HG02840 (cell line): ENCODE data around the gene NHERF2.
"Not testable (repeated sequence)": the region's sequence is repeated elsewhere in the genome, so short reads cannot be mapped to it uniquely, and the experiment has no call there.

Experiments used
- ATAC-seq: cut with Tn5 transposase; IDR thresholded peaks from one replicate; pipeline ENCODE4 v1.9.1; 2021; ENCODE audit warnings: mild to moderate bottlenecking, moderate library complexity, moderate number of reproducible peaks; ENCODE audit not compliant: unreplicated experiment, low FRiP score

The NHERF2 gene

DNA sequence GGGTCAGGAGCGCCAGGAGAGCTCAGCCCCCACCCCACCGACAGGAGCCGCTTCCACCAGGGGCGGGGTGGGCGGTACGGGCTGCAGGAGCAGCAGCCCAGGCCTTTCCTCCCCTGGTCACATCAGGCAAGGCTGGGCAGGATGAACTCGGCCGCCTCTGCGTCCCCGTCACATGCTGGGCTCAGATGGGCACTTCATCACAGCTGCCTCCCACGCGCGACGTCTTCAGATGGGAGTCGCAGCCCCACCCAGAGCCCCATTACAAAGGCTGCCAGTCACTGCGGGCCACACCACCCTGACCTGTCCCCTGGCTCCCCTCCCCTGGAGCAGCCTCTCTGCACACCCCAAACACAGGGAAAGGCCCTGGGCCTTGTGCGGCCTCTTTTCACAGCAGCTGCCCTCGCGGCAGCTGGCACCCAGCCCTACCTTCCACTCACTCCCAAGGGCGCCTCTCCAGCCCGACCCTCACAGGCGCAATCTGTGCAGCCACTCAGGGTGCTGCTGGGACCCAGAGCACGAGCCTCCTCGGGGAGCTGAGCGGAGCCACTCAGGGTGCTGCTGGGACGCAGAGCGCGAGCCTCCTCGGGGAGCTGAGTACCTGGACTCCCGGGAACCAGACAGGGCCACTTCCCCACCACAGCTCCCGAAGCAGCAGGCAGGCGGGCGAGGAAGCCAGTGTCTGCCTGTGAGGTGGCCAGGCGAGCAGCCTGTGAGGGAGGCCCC lies 21.7 kb upstream of the NHERF2 start:
- no peak for ATAC-seq

DNA sequence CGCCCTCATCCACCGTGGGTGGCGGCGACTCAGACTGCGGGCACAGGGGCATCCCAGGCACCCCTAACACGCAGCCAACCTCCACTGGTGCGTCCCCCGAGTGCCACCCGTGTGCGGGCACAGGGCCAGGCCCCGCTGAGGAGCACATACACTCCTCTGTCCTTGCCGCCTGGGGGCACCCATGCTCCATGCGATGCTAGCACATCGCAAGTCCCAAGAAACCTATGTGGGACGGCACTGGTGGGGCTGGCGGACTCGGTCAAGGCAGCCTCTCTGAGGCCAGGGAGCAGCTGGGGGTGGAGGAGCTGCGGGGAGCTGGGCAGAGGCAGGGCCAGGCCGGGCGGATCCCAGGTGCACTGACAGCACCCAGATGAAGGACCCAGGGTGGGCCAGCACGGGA lies 21.1 kb upstream of the NHERF2 start:
- no peak for ATAC-seq

DNA sequence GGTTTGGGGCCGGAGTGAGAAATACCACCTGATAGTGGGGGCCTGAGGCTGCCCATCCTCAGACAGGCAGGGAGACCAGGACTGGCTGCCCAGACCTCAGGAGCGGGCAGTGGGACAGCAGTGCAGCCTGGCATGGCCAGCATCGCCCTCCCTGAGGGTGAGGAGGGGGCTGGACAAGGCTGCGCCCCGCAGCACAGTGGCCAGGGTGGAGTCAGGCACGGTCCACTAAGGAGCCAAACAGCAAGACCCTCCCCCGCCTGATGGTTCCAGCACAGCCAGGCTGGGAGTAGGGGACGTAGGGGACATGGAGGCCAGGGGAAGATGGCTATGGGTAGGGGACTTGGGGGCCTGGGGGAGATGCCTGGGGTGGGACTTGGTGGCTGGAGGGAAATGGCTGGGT lies 20.4 kb upstream of the NHERF2 start:
- ATAC-seq = no peak

DNA sequence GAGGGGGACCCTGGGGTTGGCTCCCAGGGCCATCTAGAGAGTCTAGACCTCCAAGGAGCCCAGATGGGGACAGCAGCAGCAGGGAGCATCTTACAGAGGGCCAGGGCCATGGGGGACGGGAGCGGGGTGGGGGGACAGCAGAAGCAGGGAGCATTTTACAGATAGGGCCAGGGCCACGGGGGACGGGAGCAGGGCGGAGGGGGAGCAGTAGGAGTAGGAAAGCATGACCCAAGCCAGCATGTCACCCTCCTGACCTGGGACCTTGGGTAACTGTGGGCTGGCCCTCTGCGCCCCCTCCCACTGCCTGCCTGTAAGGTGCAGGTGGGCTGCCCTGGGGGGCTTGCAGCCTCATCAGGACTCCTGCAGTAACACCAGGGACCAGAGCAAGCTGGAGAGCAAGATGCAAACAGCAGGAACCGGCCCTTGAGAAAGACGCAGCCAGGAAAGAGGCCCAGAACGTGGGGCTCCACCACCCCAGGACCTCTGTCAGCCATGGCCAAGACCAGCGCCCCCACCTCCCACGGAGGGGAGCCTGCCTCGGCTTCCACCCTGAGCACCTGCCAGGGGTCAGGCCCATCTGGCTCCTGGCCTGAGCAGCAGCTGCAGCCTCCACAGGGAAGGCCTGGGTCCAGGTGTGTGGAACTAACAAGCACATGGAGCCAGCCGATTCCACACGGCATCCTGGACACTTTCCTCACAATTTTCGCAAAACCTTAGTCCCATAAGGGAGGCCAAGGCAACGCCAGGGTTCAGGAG lies 19.4 kb upstream of the NHERF2 start:
- no peak for ATAC-seq

DNA sequence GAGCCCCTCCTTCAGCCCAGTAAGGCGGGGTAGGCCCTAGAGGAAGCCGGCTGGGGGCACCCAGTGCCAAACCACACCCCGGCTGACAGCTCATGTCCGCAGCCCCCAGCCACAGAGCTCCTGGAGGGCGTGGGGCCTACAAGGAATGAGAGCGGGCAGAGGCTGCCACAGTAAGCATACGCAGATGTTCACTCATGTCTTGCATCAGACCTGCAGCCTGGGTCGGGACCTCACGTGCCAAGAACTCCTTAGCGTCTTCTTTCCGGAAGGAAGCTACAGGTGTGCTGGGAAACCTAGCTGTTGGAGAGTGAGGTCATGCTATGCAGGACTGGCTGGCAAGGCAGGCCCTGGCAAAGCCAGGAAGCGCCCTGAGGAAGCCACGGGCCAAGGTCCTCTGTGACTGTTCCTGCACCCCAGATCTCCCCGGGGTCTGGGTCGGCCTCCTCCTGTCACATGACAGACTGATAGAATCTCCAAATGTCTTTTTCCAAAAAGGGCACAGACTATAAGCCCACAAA lies 18.6 kb upstream of the NHERF2 start:
- ATAC-seq = no peak

DNA sequence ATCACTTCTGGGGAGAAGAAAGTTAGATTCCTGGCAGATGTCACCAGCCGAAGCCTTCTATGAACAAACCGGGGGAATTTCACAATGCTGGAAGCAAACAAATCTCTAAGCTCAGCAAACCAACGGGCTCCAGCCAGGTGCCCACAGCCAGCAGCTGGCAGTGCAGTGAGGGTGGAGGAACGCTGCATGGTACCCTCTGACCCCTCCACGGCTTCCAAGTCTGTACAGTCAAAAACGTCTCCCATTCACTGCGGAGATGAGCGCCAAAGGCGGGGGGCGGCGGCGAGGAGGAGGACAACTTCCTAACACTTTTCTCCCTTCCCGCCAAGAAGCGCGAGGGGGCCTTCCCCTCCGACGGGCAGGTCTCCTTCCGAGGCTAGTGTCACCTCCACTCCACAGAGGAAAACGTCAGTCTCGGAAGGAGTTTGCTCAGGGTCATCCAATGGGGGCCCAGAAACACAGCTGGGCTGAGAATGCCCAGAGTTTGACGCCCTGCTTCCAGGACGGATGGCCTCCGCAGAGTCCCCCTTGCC lies 18.0 kb upstream of the NHERF2 start:
- no peak for ATAC-seq

DNA sequence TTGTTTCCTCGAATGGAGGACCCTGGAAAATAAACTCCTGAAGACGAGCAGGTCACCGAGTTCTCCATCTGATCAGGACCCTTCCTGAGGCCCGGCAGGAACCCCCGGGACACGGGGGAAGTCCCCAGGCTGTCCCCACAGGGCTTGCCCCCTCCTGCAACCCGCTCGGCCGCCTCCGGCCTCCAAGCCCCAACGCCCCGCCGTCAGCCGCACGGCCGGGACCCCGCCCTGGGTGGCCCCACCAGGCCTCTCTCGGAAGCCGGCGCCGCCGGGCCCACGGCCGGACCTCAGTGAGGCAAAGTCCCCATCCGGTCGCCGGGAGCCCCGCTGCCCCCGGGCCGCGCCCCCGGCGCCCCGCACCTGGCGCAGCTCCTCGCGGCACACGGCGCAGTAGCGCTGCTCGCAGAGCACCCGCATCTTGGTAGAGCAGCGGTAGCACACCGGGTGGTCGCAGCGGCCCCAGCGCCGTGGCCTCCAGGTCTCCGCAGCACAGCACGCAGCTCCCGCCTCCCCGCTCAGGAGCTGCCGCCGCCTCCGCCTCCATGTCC lies 17.5 kb upstream of the NHERF2 start:
- no peak for ATAC-seq

DNA sequence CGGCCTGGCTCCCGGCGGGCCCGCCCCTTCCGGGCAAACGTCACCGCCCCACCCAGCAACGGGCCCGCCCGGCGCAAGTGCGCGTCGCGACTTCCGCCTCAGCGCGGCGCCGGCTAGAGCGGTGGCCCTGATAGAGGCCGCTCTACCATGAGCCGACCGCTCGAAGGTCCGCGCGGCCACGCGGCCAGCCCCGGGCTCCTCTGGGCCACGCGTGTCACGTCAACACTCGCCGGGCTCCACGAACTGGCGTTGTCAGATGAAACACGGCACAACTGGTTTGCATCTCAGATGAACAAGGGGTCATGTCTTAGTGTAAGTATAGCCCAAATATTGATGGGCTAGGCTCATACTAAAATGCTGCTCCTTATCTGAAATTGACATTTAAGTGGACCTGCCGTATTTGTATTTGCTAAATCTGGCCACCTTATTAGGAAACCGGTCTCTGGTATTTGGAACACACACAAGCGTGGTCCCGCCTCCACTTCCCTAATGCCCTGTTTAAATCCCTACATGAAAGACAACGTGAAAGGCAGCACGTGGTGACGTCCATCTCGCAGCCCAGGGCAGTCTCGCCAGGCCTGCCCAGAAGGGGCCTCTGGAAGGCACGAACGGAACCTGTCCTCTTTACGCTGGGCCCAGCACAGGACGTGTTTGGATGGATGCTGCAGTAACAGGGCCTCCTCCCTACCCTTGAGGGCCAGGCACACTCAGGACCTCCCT lies 16.8 kb upstream of the NHERF2 start, which contains the start of gene ZNF598:
Gene ZNF598, minus strand, starts transcription at position 31 of the 720 bp plus-strand sequence.
- ATAC-seq = no peak

DNA sequence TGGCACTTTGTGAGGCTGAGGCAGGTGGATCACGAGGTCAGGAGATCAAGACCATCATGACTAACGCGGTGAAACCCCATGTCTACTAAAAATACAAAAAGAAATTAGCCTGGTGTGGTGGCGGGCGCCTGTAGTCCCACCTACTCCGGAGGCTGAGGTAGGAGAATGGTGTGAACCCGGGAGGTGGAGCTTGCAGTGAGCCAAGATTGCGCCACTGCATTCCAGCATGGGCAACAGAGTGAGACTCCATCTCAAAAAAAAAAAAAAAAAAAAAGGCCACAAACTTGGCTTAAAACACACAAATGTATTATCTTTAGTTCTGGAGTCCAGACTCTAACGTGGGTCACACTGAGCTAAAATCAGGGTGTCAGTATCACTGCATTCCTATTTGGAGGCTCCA lies 15.0 kb upstream of the NHERF2 start:
- ATAC-seq = not testable (repeated sequence)

DNA sequence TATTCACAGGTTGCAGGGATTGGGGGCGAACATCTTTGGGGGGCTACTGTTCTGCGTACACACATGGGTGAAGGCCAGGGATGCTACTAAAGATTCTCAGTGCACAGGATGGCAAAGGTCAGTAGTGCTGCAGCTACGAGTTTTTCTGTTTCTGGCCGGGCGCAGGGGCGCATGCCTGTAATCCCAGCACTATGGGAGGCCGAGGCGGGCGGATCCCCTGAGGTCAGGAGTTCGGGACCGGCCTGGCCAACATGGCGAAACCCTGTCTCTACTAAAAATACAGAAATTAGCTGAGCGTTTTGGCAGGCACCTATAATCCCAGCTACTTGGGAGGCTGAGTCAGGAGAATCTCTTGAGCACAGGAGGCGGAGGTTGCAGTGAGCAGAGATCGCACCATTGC lies 13.2 kb upstream of the NHERF2 start:
- ATAC-seq = no peak

DNA sequence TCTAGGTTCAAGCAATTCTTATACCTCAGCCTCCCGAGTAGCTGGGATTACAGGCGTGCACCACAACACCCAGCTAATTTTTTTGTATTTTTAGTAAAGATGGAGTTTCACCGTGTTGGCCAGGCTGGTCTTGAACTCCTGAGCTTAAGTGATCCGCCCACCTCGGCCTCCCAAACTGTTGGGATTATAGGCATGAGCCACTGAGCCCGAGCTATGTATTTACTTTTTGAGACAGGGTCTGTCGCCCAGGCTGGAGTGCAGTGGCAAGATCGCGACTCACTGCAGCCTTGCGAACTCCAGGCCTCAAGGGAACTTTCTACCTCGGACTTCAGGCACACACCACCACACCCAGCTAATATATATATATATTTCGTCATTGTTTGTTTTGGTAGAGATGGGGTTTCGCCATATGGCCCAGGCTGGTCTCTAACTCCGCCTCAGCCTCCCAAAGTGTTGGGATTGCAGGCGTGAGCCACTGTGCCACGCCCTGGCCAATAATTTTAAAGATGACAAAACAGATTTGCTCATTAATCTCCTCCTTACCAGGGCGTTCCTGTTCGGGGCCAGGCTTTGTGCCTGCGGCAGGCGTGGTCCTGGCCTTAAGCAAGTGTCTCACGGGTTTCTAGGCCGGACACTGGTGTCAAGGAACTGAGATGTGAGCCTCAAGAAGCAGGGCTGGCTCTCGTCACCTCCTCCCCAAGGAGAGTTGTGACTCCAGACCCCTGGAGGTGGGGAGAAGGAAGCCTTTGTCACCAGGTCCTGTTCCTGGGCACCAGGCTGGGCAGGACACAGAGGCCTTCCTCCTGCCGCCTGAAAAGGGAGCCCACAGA lies 11.4 kb upstream of the NHERF2 start:
- ATAC-seq = no peak

DNA sequence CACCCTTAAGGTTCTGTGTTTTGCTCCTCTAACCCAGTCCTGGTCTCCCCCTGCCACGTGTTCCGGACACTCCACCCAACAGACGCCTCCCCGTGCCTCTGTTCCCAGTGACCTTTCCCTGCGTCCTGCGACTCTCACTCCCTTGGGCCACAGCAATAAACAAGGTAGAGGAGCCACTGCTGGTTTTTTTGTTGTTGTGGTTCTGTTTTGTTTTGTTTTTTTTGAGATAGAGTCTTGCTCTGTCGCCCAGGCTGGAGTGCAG lies 10.8 kb upstream of the NHERF2 start:
- no peak for ATAC-seq

DNA sequence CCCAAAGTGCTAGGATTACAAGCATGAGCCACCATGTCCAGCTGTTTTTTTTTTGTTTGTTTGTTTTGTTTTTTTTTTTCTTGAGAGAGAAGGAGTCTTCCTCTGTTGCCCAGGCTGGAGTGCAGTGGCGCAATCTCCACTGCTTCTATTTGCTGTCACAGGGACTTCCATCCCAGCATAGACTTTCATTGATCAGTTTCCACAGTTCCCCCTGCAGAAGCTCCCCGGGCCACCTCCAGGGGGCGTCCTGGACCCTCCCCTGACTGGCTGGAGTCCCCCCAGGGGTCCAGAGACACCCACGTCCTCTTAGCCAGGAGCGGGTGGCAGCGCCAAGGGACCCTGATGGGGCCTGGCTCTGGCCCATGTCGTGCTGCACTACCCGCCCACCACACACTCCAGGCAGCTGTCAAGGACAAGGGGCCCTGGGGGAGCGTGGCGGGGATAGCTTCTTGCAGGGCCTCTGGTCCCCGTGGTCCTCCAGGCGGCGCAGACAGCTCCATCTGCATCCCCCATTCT lies 10.2 kb upstream of the NHERF2 start:
- ATAC-seq = no peak

DNA sequence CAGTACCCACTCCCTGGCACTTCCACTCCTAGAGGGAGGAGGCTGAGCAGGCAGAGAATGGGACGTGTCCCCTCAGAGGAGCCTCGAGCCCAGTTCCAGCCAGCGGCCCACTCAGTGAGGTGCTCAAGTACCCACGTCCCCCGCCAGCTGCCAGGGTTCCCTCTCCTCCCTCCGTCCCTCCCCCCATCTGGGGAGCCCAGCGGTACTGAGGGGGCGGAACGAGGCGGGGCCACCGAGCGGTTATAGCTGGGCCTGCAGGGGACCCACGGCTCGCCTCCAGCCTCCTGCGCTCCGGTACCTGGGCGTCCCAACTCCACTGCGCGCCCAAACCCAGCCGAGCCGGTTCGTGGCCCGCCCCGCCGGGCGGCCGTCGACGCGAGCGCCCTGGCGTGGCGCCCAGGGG lies 7.2 kb upstream of the NHERF2 start, which contains the start of gene NPW:
Gene NPW, plus strand, starts transcription at position 268 of the 403 bp plus-strand sequence.
- no peak for ATAC-seq

DNA sequence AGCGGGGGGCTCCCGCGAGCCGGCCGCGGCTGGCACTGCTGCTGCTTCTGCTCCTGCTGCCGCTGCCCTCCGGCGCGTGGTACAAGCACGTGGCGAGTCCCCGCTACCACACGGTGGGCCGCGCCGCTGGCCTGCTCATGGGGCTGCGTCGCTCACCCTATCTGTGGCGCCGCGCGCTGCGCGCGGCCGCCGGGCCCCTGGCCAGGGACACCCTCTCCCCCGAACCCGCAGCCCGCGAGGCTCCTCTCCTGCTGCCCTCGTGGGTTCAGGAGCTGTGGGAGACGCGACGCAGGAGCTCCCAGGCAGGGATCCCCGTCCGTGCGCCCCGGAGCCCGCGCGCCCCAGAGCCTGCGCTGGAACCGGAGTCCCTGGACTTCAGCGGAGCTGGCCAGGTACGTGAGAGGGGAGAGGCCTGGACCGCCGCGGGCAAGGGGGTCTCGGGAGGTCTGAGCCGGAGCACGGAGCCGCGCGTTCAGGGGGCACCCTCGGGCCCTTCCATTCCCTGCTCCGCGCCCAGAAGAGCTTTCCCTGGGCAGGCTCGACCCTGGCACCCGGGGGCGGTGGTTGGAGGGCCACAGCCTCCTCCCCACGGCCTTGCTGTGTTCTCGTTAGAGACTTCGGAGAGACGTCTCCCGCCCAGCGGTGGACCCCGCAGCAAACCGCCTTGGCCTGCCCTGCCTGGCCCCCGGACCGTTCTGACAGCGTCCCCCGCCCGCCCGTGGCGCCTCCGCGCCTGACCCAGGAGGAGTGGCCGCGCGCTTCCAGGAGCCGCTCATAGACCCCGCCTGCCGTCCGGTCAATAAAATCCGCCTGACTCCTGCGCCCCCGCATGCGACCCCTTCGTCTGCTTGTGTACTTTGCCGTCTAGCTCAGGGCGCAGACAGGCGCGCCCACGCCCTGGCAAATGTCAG lies 6.5 kb upstream of the NHERF2 start:
- ATAC-seq = no peak

DNA sequence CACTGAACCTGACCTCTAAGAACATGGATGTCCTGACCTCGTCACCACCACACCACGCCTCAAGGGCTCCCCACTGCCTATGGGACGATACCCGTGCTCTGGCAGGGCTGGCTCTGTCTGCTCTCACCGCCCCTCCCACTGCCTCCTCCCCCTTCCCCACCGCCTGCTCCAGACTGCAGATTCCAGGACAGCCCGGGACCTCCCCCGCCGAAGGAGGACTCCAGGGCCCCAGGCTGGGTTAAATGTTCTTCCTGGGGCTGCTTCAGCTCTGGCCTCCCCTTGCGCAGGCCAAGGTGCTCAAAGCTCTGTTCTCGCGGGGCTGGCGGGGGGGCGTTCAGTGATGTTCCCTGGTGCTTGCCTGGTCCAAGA lies 4.0 kb upstream of the NHERF2 start:
- peak; percentile 9 for ATAC-seq

DNA sequence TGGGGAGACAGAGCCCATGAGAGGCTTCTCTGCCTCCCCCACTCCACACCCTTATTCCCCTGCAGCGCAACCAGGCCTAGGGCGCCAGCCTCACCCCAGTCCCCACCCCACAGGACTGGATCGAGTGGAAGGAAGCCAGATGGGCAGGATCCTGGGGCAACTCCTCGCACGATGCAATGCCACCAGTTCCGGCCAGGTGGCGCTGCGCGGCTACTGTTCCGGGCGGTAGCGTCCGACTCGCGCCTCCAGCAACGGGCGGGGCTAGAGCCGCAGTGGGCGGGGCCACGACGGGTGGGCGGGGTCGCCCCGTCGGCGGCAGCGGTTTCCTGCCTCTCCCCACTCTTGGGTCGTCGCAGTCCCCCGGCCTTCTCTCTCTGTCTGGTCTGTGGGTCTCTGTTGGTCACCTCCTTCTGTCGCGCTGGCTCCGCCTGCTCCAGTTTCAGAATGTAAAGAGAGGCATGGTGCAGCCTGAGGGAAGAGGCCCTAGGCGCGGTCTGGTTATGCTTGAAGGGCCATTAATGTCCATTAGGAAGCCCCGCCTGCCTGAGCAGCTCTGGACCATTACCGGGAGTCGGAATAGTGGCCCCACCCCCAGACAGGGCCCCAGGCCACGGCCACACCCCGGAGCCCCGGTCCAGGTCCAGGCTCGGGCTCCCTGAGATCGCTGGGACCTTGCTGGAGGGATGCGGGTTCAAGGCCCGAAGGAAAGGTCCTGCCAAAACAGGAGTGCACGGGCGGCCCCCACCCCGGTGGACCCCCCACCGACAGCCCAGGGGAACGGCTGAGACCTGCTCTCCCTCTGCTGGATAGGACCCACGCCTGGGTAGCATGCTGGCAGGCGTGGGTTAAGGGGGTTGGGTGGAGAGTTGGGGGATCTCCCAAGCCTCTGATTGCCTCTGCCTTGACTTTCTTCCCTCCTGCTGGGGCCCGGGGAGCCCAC lies 3.3 kb upstream of the NHERF2 start:
- ATAC-seq = peak; percentile 81

DNA sequence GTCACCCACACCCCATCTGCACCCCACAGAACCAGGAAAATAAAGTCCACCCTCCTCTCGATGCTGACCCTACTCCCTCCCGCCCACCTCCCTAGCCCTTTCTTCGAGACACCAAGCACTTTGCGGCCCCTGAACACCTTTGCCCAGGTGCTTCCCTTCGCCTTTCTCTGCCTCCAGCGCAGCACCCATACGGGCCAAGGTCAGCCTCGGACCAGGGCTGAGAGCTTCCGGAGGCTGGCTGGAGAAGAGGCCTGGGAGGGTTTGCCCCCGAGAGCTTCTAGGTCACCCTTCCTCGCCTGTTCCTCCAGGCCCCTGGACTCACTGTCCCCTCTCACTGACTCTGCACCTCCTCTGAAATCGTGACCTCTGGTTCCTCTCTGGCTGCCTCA lies 2.7 kb upstream of the NHERF2 start:
- ATAC-seq = no peak
